GM12891 (cell line): Measurements from ENCODE around the gene GNLY.
"Not testable (repeated sequence)": the region's sequence is repeated elsewhere in the genome, so short reads cannot be mapped to it uniquely, and the experiment has no call there.

Source experiments
- DNase-seq: peaks from one replicate; pipeline ENCODE4 v3.0.0; 2011; ENCODE audit warnings: low spot score; ENCODE audit not compliant: insufficient read length
- FAIRE-seq: peaks from 2 replicates; lab custom pipeline; 2011; peaks lifted over from hg19 to GRCh38; lab: Jason Lieb, UNC
- PAX5 ChIP-seq: IDR thresholded peaks from 2 replicates; pipeline ENCODE4 v1.6.1; 2011; ENCODE audit warnings: low read length, moderate library complexity, mild to moderate bottlenecking; ENCODE audit not compliant: insufficient read depth, severe bottlenecking
- POLR2A ChIP-seq: IDR thresholded peaks from 2 replicates; pipeline ENCODE4 v1.6.1; 2011; ENCODE audit warnings: low read depth, low read length, control low read depth
- POLR2AphosphoS5 ChIP-seq: IDR thresholded peaks from 2 replicates; pipeline ENCODE4 v1.6.1; 2011; ENCODE audit warnings: low read depth, low read length, control low read depth
- POU2F2 ChIP-seq: IDR thresholded peaks from 2 replicates; pipeline ENCODE4 v1.6.1; 2011; ENCODE audit warnings: low read depth, mild to moderate bottlenecking, control low read depth, low read length, moderate library complexity
- SPI1 ChIP-seq: IDR thresholded peaks from 2 replicates; pipeline ENCODE4 v1.6.1; 2011; ENCODE audit warnings: low read depth, low read length, control low read depth
- TAF1 ChIP-seq: IDR thresholded peaks from 2 replicates; pipeline ENCODE4 v1.6.1; 2011; ENCODE audit warnings: low read depth, low read length, control low read depth

GNLY gene

GRCh38 chr2:85653996-85654395 is 40.2 kb upstream of the GNLY start:
- DNase-seq (no peak), FAIRE-seq (no peak)
- TF ChIP-seq POU2F2 (no peak), PAX5 (no peak), POLR2AphosphoS5 (no peak), TAF1 (no peak), SPI1 (no peak), POLR2A (no peak)

DNA sequence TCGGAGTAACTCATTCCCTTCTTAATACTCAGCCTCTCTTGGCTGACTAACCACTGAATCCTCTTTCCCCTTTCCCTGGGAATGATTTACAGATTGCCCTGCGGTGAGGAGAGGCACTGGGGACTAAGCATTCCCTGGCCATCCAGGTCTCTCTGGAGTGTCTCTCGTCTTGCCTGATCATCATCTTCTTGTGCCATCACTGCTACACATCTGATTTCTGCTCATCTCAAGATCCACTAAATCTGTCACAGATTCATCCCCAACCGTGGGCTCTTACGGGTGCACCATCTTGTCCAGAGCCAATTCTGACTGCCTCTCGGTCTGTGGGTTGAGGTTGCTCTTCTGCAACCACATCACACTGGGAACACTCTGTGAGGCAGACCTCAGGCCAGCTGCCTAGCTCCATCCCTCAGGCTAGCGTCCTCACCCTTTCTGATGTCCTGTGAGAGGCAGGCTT is 38.2 kb upstream of the GNLY start:
- TF ChIP-seq TAF1 = no peak
- no peak for DNase-seq
- FAIRE-seq = no peak

GRCh38 chr2:85656468-85656867 is 37.7 kb upstream of the GNLY start:
- TF ChIP-seq PAX5 (no peak), TAF1 (no peak), POLR2AphosphoS5 (no peak), POU2F2 (no peak), POLR2A (no peak), SPI1 (no peak)
- FAIRE-seq (no peak), DNase-seq (no peak)

DNA sequence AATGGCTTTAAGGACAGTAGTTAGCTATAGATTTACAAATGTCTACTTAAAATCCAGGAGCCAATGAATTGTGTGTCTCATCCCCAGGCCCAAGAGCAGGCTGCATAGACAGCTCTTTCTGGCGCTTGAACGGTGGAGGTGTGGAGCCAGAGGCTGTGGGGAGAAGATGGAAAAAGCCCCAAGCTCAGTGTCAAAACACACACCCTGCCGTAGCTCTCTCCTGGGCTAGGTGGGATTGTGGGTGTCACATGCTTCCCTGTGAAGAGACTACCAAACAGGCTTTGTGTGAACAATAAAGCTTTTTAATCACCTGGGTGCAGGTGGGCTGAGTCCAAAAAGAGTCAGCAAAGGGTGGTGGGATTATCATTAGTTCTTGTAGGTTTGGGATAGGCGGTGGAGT is 36.8 kb upstream of the GNLY start:
- not testable (repeated sequence) for FAIRE-seq, DNase-seq

GRCh38 chr2:85659324-85659981 is 34.7 kb upstream of the GNLY start:
- FAIRE-seq (no peak), DNase-seq (no peak)
- TF ChIP-seq POLR2AphosphoS5 (no peak), POLR2A (no peak), POU2F2 (no peak), PAX5 (no peak), SPI1 (no peak), TAF1 (no peak)

DNA sequence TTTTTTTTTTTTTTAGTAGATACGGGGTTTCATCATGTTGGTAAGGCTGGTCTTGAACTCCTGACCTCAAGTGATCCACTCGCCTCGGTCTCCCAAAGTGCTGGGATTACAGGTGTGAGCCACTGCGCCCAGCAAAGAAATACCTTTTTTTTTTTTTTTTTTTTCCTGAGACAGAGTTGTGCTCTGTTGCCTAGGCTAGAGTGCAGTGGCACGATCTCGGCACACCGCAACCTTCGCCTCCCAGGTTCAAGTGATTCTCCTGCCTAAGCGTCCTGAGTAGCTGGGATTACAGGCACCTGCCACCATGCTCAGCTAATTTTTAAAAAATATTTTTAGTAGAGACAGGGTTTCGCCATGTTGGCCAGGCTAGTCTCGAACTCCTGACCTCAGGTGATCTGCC is 33.9 kb upstream of the GNLY start:
- not testable (repeated sequence) for DNase-seq, FAIRE-seq

DNA sequence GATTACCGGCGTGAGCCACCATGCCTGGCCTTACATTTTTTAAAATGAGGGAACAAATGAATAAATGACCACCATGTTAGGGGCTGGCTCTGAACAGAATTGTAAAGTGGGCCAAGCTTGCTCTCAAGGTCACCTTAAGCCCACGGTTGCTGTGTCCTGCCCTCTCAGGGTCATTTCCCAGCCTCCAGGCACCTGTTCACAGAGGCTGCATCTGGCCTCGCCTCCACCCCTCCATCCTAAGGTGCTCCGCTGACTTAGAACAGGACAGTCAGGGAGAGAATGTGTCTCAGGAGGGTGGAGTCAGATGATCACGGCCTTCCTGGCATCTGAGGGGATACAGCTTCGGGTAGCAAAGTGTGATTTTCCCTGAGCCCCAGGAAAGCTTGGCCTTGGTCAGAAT is 33.4 kb upstream of the GNLY start:
- DNase-seq (no peak), FAIRE-seq (no peak)
- TF ChIP-seq POU2F2 = no peak
- TF ChIP-seq PAX5 = no peak
- TF ChIP-seq SPI1 = no peak
- TF ChIP-seq POLR2A = no peak
- TF ChIP-seq TAF1 = no peak

GRCh38 chr2:85661139-85661858 is 32.9 kb upstream of the GNLY start:
- no peak for FAIRE-seq
- DNase-seq = no peak
- TF ChIP-seq SPI1 = no peak
- no peak for TF ChIP-seq TAF1
- TF ChIP-seq POLR2AphosphoS5 = no peak
- no peak for TF ChIP-seq POLR2A
- TF ChIP-seq POU2F2 = no peak
- no peak for TF ChIP-seq PAX5

DNA sequence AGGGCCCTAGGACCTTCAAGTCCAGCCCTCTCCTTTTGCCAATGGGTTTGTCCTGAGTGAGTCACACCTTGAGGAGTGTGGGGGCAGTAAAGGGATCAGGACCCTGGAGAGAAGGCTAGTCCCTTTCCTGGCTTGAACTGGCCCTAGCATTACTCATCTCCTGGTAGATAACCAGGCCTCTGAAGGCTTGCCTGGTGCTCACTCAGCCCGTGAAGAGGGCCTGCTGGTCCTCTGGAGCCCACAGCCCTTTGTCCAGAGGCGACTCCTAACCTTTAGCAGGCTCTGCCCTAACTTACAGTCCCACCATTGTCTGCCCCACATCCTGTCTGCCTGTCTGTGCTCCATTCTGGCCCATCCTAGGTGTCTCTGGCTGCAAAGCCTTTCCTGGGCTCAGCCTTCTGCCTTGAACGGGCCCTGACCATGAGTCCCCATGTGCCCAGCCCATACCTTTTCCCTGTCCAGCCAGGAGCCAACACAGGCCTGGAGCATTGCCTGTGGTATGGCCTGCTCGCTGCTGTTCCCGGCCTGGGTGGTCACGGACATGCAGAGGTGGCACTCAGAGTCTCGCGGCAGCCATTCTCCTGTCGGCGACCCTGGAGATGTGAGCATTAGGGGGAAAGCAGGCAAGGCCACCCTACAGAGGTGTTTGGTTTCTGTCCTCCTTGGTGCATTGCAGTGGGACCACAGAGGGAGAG is 31.1 kb upstream of the GNLY start:
- no peak for FAIRE-seq
- DNase-seq = no peak
- TF ChIP-seq SPI1 (no peak), POLR2AphosphoS5 (no peak), POLR2A (no peak), POU2F2 (no peak), TAF1 (no peak), PAX5 (no peak)
